SK-N-MC (cell line): ENCODE results near the gene IQCC.

Source experiments
- EZH2 ChIP-seq: fragments of 200-600 bp; sonication (generic); IDR thresholded peaks from one replicate; pipeline ENCODE4 v1.6.1; 2017; ENCODE audit warnings: antibody characterized with exemption
- POLR2AphosphoS5 ChIP-seq: IDR thresholded peaks from 2 replicates; pipeline ENCODE4 v1.6.1; 2012; ENCODE audit warnings: mild to moderate bottlenecking, low read depth, low read length, borderline replicate concordance

DNA sequence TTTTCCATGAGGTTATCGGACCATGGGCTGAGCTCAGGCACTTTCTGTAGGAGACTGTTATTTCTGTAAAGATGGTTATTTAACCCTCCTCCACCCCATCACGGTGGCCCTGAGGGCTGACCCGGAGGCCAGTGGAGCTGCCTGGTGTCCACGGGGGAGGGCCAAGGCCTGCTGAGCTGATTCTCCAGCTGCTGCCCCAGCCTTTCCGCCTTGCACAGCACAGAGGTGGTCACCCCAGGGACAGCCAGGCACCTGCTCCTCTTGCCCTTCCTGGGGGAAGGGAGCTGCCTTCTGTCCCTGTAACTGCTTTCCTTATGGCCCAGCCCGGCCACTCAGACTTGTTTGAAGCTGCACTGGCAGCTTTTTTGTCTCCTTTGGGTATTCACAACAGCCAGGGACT, 7.6 kb upstream of the IQCC start:
- TF ChIP-seq POLR2AphosphoS5: no peak
- TF ChIP-seq EZH2: no peak
